Upper lobe of right lung (tissue), 1 donor: ENCODE measurements around the gene FBXW11. TPM values are rescaled to one million over a fixed set of nuclear protein-coding genes. Genes with fewer than 3 reads are reported as not detected.
"Not testable (repeated sequence)": the region's sequence is repeated elsewhere in the genome, so short reads cannot be mapped to it uniquely, and the experiment has no call there.

ENCODE experiments used
- ATAC-seq: fragments of 200-7000 bp; cut with Tn5 transposase; one replicate; pipeline ENCODE4 v1.9.1; 2020; ENCODE audit warnings: mild to moderate bottlenecking, moderate library complexity
- DNase-seq: peaks from one replicate; pipeline ENCODE4 v3.0.0-alpha.2; 2020
- H3K27ac ChIP-seq: fragments of 200-600 bp; one replicate; pipeline ENCODE4 v1.8.0; 2022
- H3K27me3 ChIP-seq: fragments of 200-600 bp; one replicate; pipeline ENCODE4 v1.8.0; 2022; ENCODE audit warnings: mild to moderate bottlenecking
- H3K36me3 ChIP-seq: fragments of 200-600 bp; one replicate; pipeline ENCODE4 v1.8.0; 2022
- H3K4me1 ChIP-seq: fragments of 200-600 bp; one replicate; pipeline ENCODE4 v1.8.0; 2022
- H3K4me3 ChIP-seq: fragments of 200-600 bp; one replicate; pipeline ENCODE4 v1.8.0; 2022; ENCODE audit warnings: mild to moderate bottlenecking
- H3K9me3 ChIP-seq: fragments of 200-600 bp; one replicate; pipeline ENCODE4 v1.8.0; 2022
- intact Hi-C: fragments of 100-400 bp; cut with DNase I; formaldehyde crosslinking; loops from one replicate; pipeline ENCODE4 v1.11.0; 2022
- total RNA-seq: library from RNA; stranded (reverse); fragmentation: NEBNext Ultra II Directional; extraction: Animal tissue kit (Norgen Biotek cat#: 25700); gene quantifications from one replicate; pipeline ENCODE4 v1.2.1, GENCODE V29; 2021
- TF ChIP-seq, protein P1 (sequence below): fragments of 200-600 bp; IDR thresholded peaks from one replicate; pipeline ENCODE4 v1.8.0; 2022; ENCODE audit warnings: antibody characterized with exemption
- donor health status: DM: no; HTN: yes; CAD: no; lungs with severe emphysema.

FBXW11 gene
- total RNA-seq, 1 donor from 2014 or later: 61.8 TPM

- Histone ChIP-seq H3K27me3 (no peaks in the 10 kb centered on the region), H3K4me3 (no peak overlapping the region), H3K4me1 (peaks cover 10% of the 10 kb centered on the region), H3K36me3 (no peaks in the 10 kb centered on the region), H3K27ac (no peak overlapping the region), H3K9me3 (peaks cover 15% of the 10 kb centered on the region)
- ATAC-seq (no peak), DNase-seq (no peak)
- intact Hi-C loops: no loop called here
- TF ChIP-seq, protein P1, sequence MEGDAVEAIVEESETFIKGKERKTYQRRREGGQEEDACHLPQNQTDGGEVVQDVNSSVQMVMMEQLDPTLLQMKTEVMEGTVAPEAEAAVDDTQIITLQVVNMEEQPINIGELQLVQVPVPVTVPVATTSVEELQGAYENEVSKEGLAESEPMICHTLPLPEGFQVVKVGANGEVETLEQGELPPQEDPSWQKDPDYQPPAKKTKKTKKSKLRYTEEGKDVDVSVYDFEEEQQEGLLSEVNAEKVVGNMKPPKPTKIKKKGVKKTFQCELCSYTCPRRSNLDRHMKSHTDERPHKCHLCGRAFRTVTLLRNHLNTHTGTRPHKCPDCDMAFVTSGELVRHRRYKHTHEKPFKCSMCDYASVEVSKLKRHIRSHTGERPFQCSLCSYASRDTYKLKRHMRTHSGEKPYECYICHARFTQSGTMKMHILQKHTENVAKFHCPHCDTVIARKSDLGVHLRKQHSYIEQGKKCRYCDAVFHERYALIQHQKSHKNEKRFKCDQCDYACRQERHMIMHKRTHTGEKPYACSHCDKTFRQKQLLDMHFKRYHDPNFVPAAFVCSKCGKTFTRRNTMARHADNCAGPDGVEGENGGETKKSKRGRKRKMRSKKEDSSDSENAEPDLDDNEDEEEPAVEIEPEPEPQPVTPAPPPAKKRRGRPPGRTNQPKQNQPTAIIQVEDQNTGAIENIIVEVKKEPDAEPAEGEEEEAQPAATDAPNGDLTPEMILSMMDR: no peak
Measured at GRCh38 chr5:171981847-171982246, 24.6 kb downstream of the FBXW11 start.

- H3K27ac ChIP-seq: no peak overlapping the region
- H3K27me3 ChIP-seq: no peaks in the 10 kb centered on the region
- ATAC-seq: no peak
- peaks cover 13% of the 10 kb centered on the region for H3K4me1 ChIP-seq
- peaks cover 15% of the 10 kb centered on the region for H3K9me3 ChIP-seq
- H3K36me3 ChIP-seq: no peaks in the 10 kb centered on the region
- intact Hi-C loops: no loop called here
- H3K4me3 ChIP-seq: no peak overlapping the region
- TF ChIP-seq, protein P1: no peak
- no peak for DNase-seq
Measured at GRCh38 chr5:171980792-171981191, 25.6 kb downstream of the FBXW11 start.

- no peaks in the 10 kb centered on the region for H3K27me3 ChIP-seq
- DNase-seq: no peak
- TF ChIP-seq, protein P1: no peak
- intact Hi-C loops: no loop called here
- peaks cover 15% of the 10 kb centered on the region for H3K9me3 ChIP-seq
- no peak overlapping the region for H3K4me3 ChIP-seq
- H3K4me1 ChIP-seq: peaks cover 12% of the 10 kb centered on the region
- no peak for ATAC-seq
- no peak overlapping the region for H3K27ac ChIP-seq
- no peaks in the 10 kb centered on the region for H3K36me3 ChIP-seq
Measured at GRCh38 chr5:171979606-171980005, 26.8 kb downstream of the FBXW11 start.

DNA sequence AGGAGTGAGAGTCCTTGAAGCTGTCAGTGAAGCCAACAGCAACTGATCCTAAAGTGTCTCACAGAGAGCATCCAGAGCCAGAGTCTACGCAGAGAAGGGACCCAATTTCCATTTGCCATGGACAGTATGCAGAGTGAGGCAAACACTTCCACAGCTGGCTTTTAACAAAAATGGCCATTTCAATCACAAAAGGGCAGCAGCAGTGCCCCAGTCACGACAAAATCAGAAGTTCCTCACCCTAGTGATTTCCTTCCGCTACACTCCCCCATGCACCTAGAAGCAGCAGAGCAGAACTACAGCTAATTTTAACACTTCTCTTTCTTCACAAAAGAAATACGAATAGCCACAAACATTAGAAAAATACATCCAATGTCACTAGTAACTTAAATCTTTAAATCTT, 27.9 kb downstream of the FBXW11 start:
- DNase-seq (no peak), ATAC-seq (no peak)
- Histone ChIP-seq H3K27ac (no peak overlapping the region), H3K9me3 (peaks cover 15% of the 10 kb centered on the region), H3K4me3 (no peak overlapping the region), H3K36me3 (no peaks in the 10 kb centered on the region), H3K27me3 (no peaks in the 10 kb centered on the region), H3K4me1 (peaks cover 12% of the 10 kb centered on the region)
- TF ChIP-seq, protein P1: no peak
- intact Hi-C loops: no loop called here

- intact Hi-C loops: no loop called here
- Histone ChIP-seq H3K36me3 (no peaks in the 10 kb centered on the region), H3K27ac (no peak overlapping the region), H3K27me3 (no peaks in the 10 kb centered on the region), H3K4me3 (no peak overlapping the region), H3K4me1 (peaks cover 12% of the 10 kb centered on the region), H3K9me3 (peaks cover 15% of the 10 kb centered on the region)
- no peak for ATAC-seq
- TF ChIP-seq, protein P1: no peak
- DNase-seq: no peak
Measured at GRCh38 chr5:171978016-171978415, 28.4 kb downstream of the FBXW11 start.

DNA sequence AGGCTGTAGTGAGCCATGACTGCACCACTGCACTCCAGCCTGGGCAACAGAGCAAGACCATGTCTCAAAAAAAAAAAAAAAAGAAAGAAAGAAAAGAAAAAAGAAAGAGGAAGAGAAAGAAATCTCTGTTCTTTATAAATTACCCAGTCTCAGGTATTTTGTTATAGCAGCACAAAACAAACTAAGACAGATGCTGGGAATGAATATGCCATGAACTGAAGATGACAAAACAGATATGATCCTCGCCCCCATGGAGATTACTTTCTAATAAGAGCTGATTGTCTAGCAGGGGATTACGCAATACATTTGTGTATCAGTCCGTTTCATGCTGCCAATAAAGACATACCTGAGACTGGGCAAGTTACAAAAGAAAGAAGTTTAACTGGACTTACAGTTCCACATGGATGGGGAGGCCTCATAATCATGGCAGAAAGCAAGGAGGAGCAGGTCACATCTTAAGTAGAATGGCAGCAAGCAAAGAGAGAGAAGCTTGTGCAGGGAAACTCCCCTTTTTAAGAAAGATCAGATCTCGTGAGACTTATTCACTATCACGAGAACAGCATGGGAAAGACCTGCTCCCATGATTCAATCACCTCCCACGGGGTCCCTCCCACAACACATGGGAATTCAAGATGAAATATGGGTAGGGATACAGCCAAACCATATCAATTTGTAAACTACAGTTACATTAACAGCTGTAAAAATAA, 29.0 kb downstream of the FBXW11 start:
- Histone ChIP-seq H3K9me3 (peaks cover 15% of the 10 kb centered on the region), H3K4me1 (peaks cover 12% of the 10 kb centered on the region)
- H3K4me3 ChIP-seq, intact Hi-C loops, H3K27me3 ChIP-seq, H3K27ac ChIP-seq, ATAC-seq, H3K36me3 ChIP-seq, DNase-seq: not testable (repeated sequence)
